ENCODE results near the gene GMDS.

- TF ChIP-seq CTCF (IDR thresholded peaks at IDR 0.05; ENCODE audit: low read length) (no peak), EZH2phosphoT487 (IDR thresholded peaks at IDR 0.05; ENCODE audit: low read length) (no peak)
Measured at GRCh38 chr6:1614448-1615150, 630.8 kb downstream of the GMDS start.
